ENCODE measurements around the gene SLC16A11. TPM values are rescaled to one million over a fixed set of nuclear protein-coding genes. Genes with fewer than 3 reads are reported as not detected.
A peak's percentile ranks its signal among the peaks of the same experiment; 100 is the strongest.

SLC16A11 gene
- total RNA-seq, 6 experiments from 2014 or later = 0.84 to 10.2 (median 2.4) TPM

GRCh38 chr17:7068268-7068667 is 24.4 kb upstream of the SLC16A11 start:
- Histone ChIP-seq H3K9me3 (no peaks in the 10 kb centered on the region), H3K27ac (no peak overlapping the region), H3K36me3 (no peaks in the 10 kb centered on the region), H3K4me1 (no peaks in the 10 kb centered on the region), H3K4me3 (no peak overlapping the region), H3K27me3 (no peaks in the 10 kb centered on the region)
- WGBS (ENCODE audit: insufficient coverage, low coverage, low lambda C conversion rate, missing lambda C conversion rate) = 40% methylated on average over 1 of the region's 1 CpG
- intact Hi-C loops (cut with DNase I) = no loop called here
- TF ChIP-seq POLR2A (IDR thresholded peaks at IDR 0.05) (no peak), CTCF (IDR thresholded peaks at IDR 0.05) (no peak)
- ATAC-seq (no peak), DNase-seq (no peak)

- ATAC-seq = peak in 1 of 4 donors; percentile 61
- intact Hi-C loops (cut with DNase I) = no loop called here
- WGBS (ENCODE audit: insufficient coverage, low coverage, low lambda C conversion rate, missing lambda C conversion rate) = 30% methylated on average over 1 of the region's 1 CpG
These were observed 23.3 kb upstream of the SLC16A11 start for GRCh38 chr17:7067198-7067597.

GRCh38 chr17:7064261-7064660 is 20.4 kb upstream of the SLC16A11 start:
- DNase-seq (peak in 1 of 3 donors; percentile 11), ATAC-seq (no peak)
- intact Hi-C loops (cut with DNase I) = no loop called here
- Histone ChIP-seq H3K4me1 (no peaks in the 10 kb centered on the region), H3K9me3 (no peaks in the 10 kb centered on the region), H3K36me3 (no peaks in the 10 kb centered on the region), H3K27ac (no peak overlapping the region), H3K4me3 (no peak overlapping the region), H3K27me3 (no peaks in the 10 kb centered on the region)
- 50% methylated on average over 1 of the region's 4 CpGs for WGBS (ENCODE audit: insufficient coverage, low coverage, low lambda C conversion rate, missing lambda C conversion rate)
- TF ChIP-seq POLR2A (IDR thresholded peaks at IDR 0.05) = no peak
- no peak for TF ChIP-seq CTCF (IDR thresholded peaks at IDR 0.05)

More at GRCh38 chr17:7067198-7067597, 23.3 kb upstream of the SLC16A11 start:
- Histone ChIP-seq H3K9me3 (no peaks in the 10 kb centered on the region), H3K27ac (no peak overlapping the region), H3K27me3 (no peaks in the 10 kb centered on the region), H3K36me3 (no peaks in the 10 kb centered on the region), H3K4me3 (no peak overlapping the region), H3K4me1 (no peaks in the 10 kb centered on the region)
- no peak for DNase-seq
- TF ChIP-seq POLR2A (IDR thresholded peaks at IDR 0.05) (no peak), CTCF (IDR thresholded peaks at IDR 0.05) (no peak)

- Histone ChIP-seq H3K27me3 (no peaks in the 10 kb centered on the region), H3K27ac (no peak overlapping the region), H3K4me1 (no peaks in the 10 kb centered on the region), H3K36me3 (no peaks in the 10 kb centered on the region), H3K4me3 (no peak overlapping the region), H3K9me3 (no peaks in the 10 kb centered on the region)
- intact Hi-C loops (cut with DNase I) = no loop called here
- no peak for TF ChIP-seq CTCF (IDR thresholded peaks at IDR 0.05)
- TF ChIP-seq POLR2A (IDR thresholded peaks at IDR 0.05) = no peak
- DNase-seq (peak in 1 of 3 donors; percentile 8), ATAC-seq (no peak)
- 62% methylated on average over 5 of the region's 6 CpGs for WGBS (ENCODE audit: insufficient coverage, low coverage, low lambda C conversion rate, missing lambda C conversion rate)
These were observed 19.7 kb upstream of the SLC16A11 start for GRCh38 chr17:7063518-7064094.

All from right lobe of liver (tissue), 6 donors.